HepG2 (cell line): ENCODE data around the gene GLS2. TPM values are rescaled to one million over a fixed set of nuclear protein-coding genes. Genes with fewer than 3 reads are reported as not detected.

Source experiments
- CEBPB ChIP-seq: IDR thresholded peaks from 2 replicates; pipeline ENCODE4 v1.6.1; 2011; ENCODE audit warnings: low read depth, low read length, improper control_type of control experiment, borderline replicate concordance
- EP300 ChIP-seq, 3 experiments: sonication (generic) in 1 of 3; formaldehyde crosslinking in 1 of 3; IDR thresholded peaks; 2 replicates each; pipeline versions ENCODE4 v1.5.1 to v1.6.1; 2011 to 2020; ENCODE audit warnings: low read depth in 2 of 3, low read length in 2 of 3, borderline replicate concordance in 1 of 3, improper control_type of control experiment in 1 of 3, mild to moderate bottlenecking in 1 of 3, missing genetic modification reagents in 1 of 3, moderate library complexity in 1 of 3
- GFI1 ChIP-seq: sonication (generic); formaldehyde crosslinking; IDR thresholded peaks from 2 replicates; pipeline ENCODE4 v1.5.0; 2020; ENCODE audit warnings: missing genetic modification reagents, mild to moderate bottlenecking, borderline replicate concordance
- MATR3 ChIP-seq: sonication (generic); formaldehyde crosslinking; IDR thresholded peaks from 2 replicates; pipeline ENCODE4 v1.4.0; 2020; ENCODE audit warnings: missing genetic modification reagents
- NFE2 ChIP-seq: sonication (generic); formaldehyde crosslinking; IDR thresholded peaks from 2 replicates; pipeline ENCODE4 v1.4.0; 2020; ENCODE audit warnings: missing genetic modification reagents
- NR2F1 ChIP-seq, 2 experiments: fragments of 450-650 bp in 1 of 2; formaldehyde crosslinking in 1 of 2; IDR thresholded peaks; 2 replicates each; pipeline versions ENCODE4 v1.5.0 to v1.6.1; 2016 to 2020; ENCODE audit warnings: mild to moderate bottlenecking in 1 of 2, missing compliant biosample characterization in 1 of 2, missing genetic modification reagents in 1 of 2, moderate library complexity in 1 of 2
- SIN3B ChIP-seq: fragments of 150-350 bp; IDR thresholded peaks from 2 replicates; pipeline ENCODE4 v1.6.1; 2014; ENCODE audit warnings: low read length
- TP53 ChIP-seq: sonication (generic); formaldehyde crosslinking; conservative IDR thresholded peaks from 2 replicates; pipeline ENCODE4 v1.4.0; 2020; ENCODE audit warnings: missing genetic modification reagents
- ZMAT3 ChIP-seq: sonication (generic); formaldehyde crosslinking; conservative IDR thresholded peaks from 2 replicates; pipeline ENCODE4 v1.7.0; 2021; ENCODE audit warnings: missing genetic modification reagents
- ZNF230 ChIP-seq: sonication (generic); formaldehyde crosslinking; IDR thresholded peaks from 2 replicates; pipeline ENCODE4 v1.4.0; 2020; ENCODE audit warnings: mild to moderate bottlenecking, missing genetic modification reagents
- ZNF709 ChIP-seq: sonication (generic); formaldehyde crosslinking; IDR thresholded peaks from 2 replicates; pipeline ENCODE4 v1.5.0; 2020; ENCODE audit warnings: mild to moderate bottlenecking, missing genetic modification reagents
- ZNF850 ChIP-seq: sonication (generic); formaldehyde crosslinking; conservative IDR thresholded peaks from 2 replicates; pipeline ENCODE4 v1.9.0; 2021; ENCODE audit warnings: mild to moderate bottlenecking, missing genetic modification reagents
- ZSCAN22 ChIP-seq: sonication (generic); formaldehyde crosslinking; IDR thresholded peaks from 2 replicates; pipeline ENCODE4 v1.4.0; 2020; ENCODE audit warnings: mild to moderate bottlenecking, missing genetic modification reagents
- polyA plus RNA-seq, 8 experiments: library from polyadenylated mRNA; depleted of rRNA in 3 of 8; stranded (reverse) in 7 of 8; unstranded in 1 of 8; fragments of >200 nt; fragmentation: Illumina TruSeq in 4 of 8; extraction: Trizol in 4 of 8; gene quantifications; 2 replicates each; pipeline versions ENCODE4 v1.2.1 to v1.2.3, GENCODE V29; 2011 to 2016; ENCODE audit warnings: low read depth in 4 of 8, missing spikeins in 1 of 8, mixed read lengths in 1 of 8; ENCODE audit not compliant: insufficient read depth in 1 of 8
- total RNA-seq, 5 experiments: library from RNA; depleted of rRNA; stranded (reverse); fragments of >200 nt; fragmentation: Illumina TruSeq; extraction: Trizol; gene quantifications; 2 replicates each; pipeline ENCODE4 v1.2.3, GENCODE V29; 2016; ENCODE audit warnings: low read depth in 1 of 5
- TF ChIP-seq, protein P1 (sequence below): IDR thresholded peaks from 2 replicates; pipeline ENCODE4 v1.4.0; 2020; ENCODE audit warnings: mild to moderate bottlenecking, missing genetic modification reagents
- TF ChIP-seq, protein P2 (sequence below): sonication (generic); formaldehyde crosslinking; IDR thresholded peaks from 2 replicates; pipeline ENCODE4 v1.5.0; 2020; ENCODE audit warnings: mild to moderate bottlenecking, missing genetic modification reagents, borderline replicate concordance

GLS2 gene
- total and polyA plus RNA-seq, 2 of the 13 experiments (the other 11 are each of a cell fraction or from before 2014, with no cell fraction given), result 8.6 to 12.2 TPM

- TF ChIP-seq CEBPB, result peak; percentile 85
- no peak for TF ChIP-seq GFI1 (CRISPR knock-in tag)
- TF ChIP-seq, protein P1, sequence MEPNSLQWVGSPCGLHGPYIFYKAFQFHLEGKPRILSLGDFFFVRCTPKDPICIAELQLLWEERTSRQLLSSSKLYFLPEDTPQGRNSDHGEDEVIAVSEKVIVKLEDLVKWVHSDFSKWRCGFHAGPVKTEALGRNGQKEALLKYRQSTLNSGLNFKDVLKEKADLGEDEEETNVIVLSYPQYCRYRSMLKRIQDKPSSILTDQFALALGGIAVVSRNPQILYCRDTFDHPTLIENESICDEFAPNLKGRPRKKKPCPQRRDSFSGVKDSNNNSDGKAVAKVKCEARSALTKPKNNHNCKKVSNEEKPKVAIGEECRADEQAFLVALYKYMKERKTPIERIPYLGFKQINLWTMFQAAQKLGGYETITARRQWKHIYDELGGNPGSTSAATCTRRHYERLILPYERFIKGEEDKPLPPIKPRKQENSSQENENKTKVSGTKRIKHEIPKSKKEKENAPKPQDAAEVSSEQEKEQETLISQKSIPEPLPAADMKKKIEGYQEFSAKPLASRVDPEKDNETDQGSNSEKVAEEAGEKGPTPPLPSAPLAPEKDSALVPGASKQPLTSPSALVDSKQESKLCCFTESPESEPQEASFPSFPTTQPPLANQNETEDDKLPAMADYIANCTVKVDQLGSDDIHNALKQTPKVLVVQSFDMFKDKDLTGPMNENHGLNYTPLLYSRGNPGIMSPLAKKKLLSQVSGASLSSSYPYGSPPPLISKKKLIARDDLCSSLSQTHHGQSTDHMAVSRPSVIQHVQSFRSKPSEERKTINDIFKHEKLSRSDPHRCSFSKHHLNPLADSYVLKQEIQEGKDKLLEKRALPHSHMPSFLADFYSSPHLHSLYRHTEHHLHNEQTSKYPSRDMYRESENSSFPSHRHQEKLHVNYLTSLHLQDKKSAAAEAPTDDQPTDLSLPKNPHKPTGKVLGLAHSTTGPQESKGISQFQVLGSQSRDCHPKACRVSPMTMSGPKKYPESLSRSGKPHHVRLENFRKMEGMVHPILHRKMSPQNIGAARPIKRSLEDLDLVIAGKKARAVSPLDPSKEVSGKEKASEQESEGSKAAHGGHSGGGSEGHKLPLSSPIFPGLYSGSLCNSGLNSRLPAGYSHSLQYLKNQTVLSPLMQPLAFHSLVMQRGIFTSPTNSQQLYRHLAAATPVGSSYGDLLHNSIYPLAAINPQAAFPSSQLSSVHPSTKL (CRISPR knock-in tag), result peak; percentile 25; the same call in 1 of the 2 replicates
- TF ChIP-seq NR2F1 (CRISPR knock-in tag; IDR thresholded peaks at IDR 0.05), result no peak
- TF ChIP-seq ZMAT3, result peak; percentile 91; the same call in 1 of the 2 replicates
- TF ChIP-seq ZNF230 (CRISPR knock-in tag), result peak; percentile 89
- no peak for TF ChIP-seq MATR3 (CRISPR knock-in tag)
- TF ChIP-seq, protein P2, sequence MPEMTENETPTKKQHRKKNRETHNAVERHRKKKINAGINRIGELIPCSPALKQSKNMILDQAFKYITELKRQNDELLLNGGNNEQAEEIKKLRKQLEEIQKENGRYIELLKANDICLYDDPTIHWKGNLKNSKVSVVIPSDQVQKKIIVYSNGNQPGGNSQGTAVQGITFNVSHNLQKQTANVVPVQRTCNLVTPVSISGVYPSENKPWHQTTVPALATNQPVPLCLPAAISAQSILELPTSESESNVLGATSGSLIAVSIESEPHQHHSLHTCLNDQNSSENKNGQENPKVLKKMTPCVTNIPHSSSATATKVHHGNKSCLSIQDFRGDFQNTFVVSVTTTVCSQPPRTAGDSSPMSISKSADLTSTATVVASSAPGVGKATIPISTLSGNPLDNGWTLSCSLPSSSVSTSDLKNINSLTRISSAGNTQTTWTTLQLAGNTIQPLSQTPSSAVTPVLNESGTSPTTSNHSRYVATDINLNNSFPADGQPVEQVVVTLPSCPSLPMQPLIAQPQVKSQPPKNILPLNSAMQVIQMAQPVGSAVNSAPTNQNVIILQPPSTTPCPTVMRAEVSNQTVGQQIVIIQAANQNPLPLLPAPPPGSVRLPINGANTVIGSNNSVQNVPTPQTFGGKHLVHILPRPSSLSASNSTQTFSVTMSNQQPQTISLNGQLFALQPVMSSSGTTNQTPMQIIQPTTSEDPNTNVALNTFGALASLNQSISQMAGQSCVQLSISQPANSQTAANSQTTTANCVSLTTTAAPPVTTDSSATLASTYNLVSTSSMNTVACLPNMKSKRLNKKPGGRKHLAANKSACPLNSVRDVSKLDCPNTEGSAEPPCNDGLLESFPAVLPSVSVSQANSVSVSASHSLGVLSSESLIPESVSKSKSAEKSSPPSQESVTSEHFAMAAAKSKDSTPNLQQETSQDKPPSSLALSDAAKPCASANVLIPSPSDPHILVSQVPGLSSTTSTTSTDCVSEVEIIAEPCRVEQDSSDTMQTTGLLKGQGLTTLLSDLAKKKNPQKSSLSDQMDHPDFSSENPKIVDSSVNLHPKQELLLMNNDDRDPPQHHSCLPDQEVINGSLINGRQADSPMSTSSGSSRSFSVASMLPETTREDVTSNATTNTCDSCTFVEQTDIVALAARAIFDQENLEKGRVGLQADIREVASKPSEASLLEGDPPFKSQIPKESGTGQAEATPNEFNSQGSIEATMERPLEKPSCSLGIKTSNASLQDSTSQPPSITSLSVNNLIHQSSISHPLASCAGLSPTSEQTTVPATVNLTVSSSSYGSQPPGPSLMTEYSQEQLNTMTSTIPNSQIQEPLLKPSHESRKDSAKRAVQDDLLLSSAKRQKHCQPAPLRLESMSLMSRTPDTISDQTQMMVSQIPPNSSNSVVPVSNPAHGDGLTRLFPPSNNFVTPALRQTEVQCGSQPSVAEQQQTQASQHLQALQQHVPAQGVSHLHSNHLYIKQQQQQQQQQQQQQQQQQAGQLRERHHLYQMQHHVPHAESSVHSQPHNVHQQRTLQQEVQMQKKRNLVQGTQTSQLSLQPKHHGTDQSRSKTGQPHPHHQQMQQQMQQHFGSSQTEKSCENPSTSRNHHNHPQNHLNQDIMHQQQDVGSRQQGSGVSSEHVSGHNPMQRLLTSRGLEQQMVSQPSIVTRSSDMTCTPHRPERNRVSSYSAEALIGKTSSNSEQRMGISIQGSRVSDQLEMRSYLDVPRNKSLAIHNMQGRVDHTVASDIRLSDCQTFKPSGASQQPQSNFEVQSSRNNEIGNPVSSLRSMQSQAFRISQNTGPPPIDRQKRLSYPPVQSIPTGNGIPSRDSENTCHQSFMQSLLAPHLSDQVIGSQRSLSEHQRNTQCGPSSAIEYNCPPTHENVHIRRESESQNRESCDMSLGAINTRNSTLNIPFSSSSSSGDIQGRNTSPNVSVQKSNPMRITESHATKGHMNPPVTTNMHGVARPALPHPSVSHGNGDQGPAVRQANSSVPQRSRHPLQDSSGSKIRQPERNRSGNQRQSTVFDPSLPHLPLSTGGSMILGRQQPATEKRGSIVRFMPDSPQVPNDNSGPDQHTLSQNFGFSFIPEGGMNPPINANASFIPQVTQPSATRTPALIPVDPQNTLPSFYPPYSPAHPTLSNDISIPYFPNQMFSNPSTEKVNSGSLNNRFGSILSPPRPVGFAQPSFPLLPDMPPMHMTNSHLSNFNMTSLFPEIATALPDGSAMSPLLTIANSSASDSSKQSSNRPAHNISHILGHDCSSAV (CRISPR knock-in tag), result no peak
- TF ChIP-seq SIN3B, result no peak
- 0 out of 2 replicates have a peak, but pooled peaks have one; percentile 74 for TF ChIP-seq TP53 (CRISPR knock-in tag)
- no peak for TF ChIP-seq EP300 (IDR thresholded peaks at IDR 0.05; ENCODE audit: low read depth in 2 of 2, low read length in 2 of 2)
- peak; percentile 32; the same call in 1 of the 2 replicates for TF ChIP-seq EP300 (CRISPR knock-in tag; IDR thresholded peaks at IDR 0.05; ENCODE audit: borderline replicate concordance)
- TF ChIP-seq ZNF850, result 0 out of 2 replicates have a peak, but pooled peaks have one; percentile 34
- peak; percentile 93 for TF ChIP-seq ZNF709
- 0 out of 2 replicates have a peak, but pooled peaks have one; percentile 35 for TF ChIP-seq NFE2 (CRISPR knock-in tag)
- TF ChIP-seq ZSCAN22 (CRISPR knock-in tag), result 0 out of 2 replicates have a peak, but pooled peaks have one; percentile 56
Observed at GRCh38 chr12:56488041-56488955, at the start of gene GLS2 (continued).
